NT2/D1 (cell line): ENCODE measurements around the gene OSBPL6.

Experiments
- SUZ12 ChIP-seq: IDR thresholded peaks from 2 replicates; pipeline ENCODE4 v1.6.1; 2011; ENCODE audit not compliant: insufficient read length, insufficient read depth; ENCODE audit errors: extremely low read depth
- YY1 ChIP-seq: IDR thresholded peaks from 2 replicates; pipeline ENCODE4 v1.6.1; 2011; ENCODE audit not compliant: insufficient read length, insufficient read depth
- ZNF274 ChIP-seq: IDR thresholded peaks from 2 replicates; pipeline ENCODE4 v1.6.1; 2011; ENCODE audit warnings: mild to moderate bottlenecking, low read depth, low read length

GRCh38 chr2:178386986-178387597 lies 192.8 kb downstream of the OSBPL6 start:
- TF ChIP-seq SUZ12 (no peak), YY1 (no peak), ZNF274 (no peak)
